T-helper 2 cell (primary cell): ENCODE data around the gene MEFV.
"Not testable (repeated sequence)": the region's sequence is repeated elsewhere in the genome, so short reads cannot be mapped to it uniquely, and the experiment has no call there.

ENCODE experiments used
- DNase-seq, 5 experiments: peaks; one replicate each; pipeline versions ENCODE4 v3.0.0 to v3.0.0-alpha.2; 2012 to 2022
- total RNA-seq, 2 donors: gene quantifications; one replicate each; lab custom pipeline; 2026; lab: John Stamatoyannopoulos, UW

MEFV gene, protein sequence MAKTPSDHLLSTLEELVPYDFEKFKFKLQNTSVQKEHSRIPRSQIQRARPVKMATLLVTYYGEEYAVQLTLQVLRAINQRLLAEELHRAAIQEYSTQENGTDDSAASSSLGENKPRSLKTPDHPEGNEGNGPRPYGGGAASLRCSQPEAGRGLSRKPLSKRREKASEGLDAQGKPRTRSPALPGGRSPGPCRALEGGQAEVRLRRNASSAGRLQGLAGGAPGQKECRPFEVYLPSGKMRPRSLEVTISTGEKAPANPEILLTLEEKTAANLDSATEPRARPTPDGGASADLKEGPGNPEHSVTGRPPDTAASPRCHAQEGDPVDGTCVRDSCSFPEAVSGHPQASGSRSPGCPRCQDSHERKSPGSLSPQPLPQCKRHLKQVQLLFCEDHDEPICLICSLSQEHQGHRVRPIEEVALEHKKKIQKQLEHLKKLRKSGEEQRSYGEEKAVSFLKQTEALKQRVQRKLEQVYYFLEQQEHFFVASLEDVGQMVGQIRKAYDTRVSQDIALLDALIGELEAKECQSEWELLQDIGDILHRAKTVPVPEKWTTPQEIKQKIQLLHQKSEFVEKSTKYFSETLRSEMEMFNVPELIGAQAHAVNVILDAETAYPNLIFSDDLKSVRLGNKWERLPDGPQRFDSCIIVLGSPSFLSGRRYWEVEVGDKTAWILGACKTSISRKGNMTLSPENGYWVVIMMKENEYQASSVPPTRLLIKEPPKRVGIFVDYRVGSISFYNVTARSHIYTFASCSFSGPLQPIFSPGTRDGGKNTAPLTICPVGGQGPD
- total RNA-seq: 0 to 0.13 reads per million in 2 donors

DNA sequence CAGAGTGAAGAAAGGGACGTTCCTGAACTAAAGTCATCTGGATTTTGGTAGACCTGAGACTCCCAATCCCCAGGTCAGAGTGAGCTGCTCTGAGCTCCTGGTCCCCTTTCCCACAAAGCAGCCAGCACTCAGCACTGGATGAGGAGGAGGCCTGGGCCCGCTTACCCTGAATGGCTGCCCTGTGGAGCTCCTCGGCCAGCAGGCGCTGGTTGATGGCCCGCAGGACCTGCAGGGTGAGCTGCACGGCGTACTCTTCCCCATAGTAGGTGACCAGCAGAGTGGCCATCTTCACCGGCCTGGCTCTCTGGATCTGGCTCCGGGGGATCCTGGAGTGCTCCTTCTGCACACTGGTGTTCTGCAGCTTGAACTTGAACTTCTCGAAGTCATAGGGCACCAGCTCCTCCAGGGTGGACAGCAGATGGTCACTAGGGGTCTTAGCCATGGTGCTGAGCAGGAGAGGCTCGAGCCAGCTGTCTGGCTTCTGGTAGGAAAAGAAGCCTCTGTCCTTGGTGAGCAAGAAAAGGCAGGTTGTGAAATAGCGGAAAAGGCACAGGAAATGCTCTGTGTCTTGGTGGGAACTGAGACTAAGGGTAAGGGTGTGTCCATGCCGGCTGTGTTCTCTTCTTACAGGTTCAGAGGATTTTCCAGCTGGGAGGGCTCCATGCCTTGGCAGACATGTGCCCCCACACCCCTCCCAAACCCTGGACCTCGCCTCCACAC lies at the start of gene MEFV:
TSS of gene MEFV (minus strand) at position 488 of the 720 bp plus-strand sequence. CDS start at position 442, 46 bp downstream.
- DNase-seq: no peak

DNA sequence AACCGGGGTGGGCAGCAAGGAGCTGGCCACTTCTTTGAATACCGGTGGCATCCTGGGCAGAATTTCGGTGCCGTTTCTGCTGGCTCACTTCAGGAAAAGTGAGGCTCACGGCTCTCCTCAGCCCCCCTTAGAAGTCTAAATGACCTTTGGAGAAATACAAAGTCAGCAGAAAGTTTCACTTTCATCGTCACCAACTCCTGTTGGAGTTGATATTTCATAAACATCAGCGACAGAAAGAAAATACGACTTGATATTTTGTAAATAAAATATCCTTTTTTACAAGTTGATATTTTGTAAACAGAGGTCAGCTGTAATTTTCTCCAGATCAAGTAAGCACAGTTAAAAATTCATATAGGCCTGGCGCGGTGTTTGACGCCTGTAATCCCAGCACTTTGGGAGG lies 49.6 kb upstream of the MEFV start:
- no peak for DNase-seq

DNA sequence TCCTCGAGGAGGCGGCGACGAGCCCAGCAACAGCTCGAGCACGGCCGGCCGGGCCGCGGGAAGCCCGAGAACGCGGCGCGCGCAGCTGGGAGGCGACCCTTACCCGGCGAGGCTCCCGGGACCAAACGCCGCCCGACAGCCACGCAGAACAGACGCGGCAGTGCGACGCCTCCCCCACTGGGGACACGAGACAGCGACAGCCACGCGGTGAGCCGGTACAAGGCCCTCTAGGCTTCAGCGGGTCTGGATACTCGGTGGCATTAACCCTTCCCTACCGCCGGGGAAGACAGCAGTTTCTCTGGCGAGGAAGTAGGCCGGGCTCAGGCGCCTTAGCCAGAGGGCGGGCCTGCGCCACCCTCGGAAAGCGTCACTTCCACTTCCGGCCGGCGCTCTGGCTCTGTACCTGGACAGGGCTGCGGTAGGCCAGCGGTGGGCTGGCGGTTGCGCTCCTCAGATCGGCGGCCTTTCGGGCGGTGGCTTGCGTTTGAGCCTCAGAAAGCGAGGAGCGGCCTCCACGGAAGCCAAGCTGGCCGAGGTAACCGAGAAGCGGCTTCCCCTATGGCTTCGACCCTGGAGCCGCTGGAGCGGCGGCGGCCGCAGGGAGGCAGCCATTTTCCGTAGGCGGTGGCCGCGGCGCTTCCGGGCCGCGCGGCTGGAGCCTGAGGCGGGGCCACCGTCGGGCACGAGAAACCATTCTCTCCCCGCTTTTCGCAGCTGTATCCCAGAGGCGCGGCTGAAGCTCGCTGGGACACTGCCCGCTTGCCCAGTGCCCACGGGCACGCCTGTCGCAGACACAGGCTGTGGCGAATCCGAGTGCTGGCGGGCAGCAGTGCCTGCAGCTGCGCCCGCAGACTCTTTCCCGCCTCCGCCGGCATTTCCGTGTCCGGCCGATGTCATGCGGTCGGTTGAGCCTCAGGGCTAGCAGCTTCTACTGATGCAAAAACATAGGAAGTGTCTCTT lies 49.0 kb upstream of the MEFV start, which contains the start of the genes TIGD7 and ZNF75A:
TSS of gene TIGD7 (minus strand) at position 322 of the 960 bp plus-strand sequence. CDS start 4,816 bp downstream, outside the sequence.
TSS of gene ZNF75A (plus strand) at position 389 of the 960 bp plus-strand sequence. CDS start 2,932 bp downstream, outside the sequence.
- DNase-seq: peak; percentile 49 to 96 (median 69)

DNA sequence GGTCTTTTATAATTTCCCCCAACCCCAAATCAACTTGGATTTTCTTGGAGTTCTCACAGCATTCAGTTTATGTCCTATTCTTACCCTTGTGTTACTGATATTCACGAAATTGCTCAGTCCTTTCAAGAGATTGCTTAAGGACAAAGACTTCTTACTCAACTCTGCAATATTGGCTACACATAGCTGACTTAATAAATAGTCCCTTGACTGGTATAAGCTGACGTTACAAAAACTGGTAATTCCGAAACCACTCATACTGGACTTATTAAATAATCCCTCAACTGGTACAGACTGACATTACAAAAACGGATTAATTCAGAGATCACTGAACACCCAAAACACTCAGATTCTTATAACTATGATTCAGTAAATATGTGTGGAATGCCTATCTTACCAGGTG lies 47.9 kb upstream of the MEFV start:
- DNase-seq: no peak

DNA sequence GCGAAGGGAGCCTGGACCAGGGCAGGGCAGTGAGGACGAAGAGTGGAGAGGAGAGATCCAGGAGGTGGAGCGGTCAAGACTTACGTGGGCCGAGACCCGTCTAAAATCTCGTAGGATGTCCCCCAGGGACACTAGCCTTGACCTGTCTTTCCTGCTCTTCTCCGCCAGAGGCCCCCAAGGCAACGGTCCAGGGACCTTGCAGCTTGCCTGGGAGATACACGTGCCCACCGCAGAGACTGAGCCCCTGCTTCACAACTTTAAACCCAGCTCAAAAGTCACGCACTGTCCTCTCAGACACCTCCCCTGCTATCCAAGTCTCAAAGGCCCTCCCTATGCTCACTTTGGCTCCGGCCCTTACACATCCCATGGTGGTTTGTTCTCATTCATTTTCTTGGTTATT lies 39.4 kb upstream of the MEFV start:
- no peak for DNase-seq

DNA sequence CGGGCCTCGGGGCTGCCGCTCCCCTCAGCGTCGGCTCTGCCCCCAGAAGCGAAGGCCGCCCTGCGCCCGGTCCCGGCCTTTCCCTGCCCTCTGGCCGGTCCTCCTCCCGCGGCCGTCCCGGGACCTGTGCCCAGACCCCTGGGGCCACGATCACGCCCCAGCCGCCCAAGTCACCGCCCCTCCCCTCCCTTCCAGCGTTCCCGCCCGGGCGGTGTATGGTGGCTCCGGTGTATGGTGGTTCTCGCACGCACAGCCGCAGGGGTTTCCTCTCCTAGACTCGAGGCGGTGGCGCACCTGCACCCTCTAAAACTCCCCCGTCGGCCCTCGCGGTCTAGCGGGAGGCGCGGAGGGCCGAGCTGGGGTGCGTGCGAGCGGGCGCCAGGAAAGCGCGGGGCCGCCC lies 38.8 kb upstream of the MEFV start:
- DNase-seq: no peak

DNA sequence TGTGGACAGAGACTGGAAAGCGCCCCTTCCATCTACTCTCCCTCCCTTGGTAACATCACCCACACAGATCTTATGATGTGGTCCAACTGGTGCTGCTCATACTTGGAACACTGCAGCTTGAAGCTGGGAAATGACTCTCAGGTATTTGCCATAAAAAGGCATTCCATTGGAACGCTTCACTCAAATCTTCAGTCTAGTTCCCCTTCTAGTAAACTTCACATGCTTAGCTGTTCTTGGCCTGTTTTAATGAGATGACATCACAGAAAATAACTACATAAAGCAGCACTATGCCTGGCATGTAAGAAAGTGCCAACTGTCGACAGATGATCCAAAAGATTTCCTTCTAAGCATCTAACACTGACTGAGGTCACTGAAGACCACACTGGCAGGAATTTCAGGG lies 36.2 kb upstream of the MEFV start:
- DNase-seq: no peak

DNA sequence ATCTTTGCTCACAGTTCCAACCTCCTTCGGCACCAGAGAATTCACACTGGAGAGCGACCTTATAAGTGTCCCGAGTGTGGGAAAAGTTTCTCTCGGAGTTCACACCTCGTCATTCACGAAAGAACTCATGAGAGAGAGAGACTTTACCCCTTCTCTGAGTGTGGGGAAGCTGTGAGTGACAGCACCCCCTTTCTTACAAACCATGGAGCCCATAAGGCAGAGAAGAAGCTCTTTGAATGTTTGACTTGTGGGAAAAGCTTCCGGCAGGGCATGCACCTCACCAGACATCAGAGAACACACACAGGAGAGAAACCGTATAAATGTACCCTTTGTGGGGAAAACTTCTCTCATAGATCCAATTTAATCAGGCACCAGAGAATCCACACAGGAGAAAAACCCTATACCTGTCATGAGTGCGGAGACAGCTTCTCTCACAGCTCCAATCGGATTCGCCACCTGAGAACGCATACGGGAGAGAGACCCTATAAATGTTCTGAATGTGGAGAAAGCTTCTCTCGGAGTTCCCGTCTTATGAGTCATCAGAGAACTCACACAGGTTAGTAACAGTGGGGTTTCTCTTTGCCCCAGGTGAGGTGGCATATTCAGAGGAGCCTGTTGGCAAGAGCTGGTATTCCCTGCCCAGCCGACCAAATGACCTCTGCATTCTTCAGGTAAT lies 33.7 kb upstream of the MEFV start:
- no peak for DNase-seq

DNA sequence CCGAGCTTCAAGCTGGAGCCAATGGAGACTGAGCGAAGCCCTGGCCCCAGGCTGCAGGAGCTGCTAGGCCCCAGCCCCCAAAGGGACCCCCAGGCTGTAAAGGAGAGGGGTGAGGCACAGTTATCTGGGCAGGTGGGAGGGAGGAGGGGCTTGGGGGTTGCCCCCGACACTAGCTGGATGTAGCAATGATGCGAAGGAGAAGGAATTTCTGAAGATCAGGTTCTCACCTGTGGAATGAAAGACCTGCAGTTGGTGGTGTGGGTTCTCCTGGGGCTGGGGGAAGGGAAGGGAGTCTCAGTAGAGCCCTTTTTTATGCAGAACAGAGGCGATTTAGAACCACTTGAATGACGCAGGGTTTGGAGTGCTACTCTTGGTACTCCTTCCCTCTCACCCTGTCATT lies 28.7 kb upstream of the MEFV start:
- no peak for DNase-seq

DNA sequence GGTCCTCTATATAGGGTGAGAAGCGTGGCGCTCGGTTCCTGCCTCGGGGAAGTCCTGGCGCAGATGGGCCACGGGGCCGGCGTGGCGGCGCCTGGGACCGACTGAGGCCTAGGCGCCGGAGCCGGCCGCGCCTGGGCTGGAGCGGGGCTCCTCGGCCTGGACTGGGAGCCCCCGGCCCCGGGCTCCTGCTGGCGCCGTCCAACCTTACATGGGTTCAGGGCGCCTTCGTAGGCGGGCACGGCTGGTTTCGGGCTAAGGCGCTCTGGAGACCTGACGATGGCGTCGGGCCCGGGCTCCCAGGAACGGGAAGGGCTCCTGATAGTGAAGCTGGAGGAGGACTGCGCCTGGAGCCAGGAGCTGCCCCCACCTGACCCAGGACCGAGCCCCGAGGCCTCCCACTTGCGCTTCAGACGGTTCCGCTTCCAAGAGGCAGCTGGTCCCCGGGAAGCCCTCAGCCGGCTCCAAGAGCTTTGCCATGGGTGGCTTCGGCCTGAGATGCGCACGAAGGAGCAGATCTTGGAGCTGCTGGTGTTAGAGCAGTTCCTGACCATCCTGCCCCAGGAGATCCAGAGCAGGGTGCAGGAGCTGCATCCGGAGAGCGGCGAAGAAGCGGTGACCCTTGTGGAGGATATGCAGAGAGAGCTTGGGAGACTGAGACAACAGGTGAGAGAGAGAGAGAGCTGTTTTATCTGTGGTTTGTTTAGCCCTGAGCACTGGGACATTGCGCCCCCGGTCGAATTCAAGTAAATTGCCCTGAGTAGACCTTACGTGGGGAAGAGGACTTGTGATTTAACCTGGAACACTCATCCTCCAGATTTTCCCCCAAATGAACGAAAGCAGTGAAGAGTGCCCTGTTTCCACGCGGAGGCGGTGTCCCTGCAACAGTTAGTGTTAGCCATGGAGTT lies 27.4 kb upstream of the MEFV start:
- DNase-seq: no peak

DNA sequence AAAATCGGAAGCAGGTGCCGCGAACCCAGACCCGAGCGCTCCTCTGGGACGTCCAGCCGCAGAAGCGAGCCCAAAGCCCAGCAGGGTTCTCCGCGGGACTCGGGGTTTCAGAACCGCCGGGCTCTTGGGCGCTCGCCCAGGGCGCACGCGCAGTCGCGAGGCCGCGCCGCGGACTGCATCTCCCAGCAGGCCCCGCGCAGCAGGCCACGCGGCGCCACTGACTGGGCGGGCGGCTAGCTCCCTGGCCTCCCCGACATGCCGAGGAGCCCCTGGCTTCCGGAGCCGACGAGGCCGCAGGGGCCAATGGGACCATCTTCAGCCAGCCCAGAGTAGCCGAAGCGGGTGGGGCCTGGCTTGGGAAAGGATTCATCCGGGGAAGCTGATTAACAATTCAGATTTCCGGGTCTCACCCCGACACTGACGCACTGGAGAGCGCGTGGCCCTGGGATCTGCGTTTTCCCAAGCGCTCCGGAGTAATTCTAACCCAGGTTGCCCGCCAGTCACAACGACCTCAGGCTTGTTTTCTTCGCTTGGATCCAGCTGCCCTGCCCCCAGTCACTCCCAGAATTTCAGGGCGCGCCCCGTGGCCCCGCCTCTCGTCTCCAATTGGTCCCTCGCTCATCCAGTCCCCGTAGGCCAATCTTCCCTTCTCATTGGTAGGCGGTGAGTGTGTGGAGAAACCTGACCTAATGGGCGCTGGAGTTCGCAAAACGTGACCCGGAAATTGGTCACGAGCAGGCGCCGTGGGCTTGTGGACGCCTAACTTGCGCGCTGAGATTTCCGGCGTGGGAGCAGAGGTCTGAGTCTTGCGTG lies 26.5 kb upstream of the MEFV start, which contains the start of gene ZNF263:
TSS of gene ZNF263 (plus strand) at position 762 of the 813 bp plus-strand sequence. CDS start 328 bp downstream, outside the sequence.
- peak; percentile 82 to 99 (median 87) for DNase-seq

DNA sequence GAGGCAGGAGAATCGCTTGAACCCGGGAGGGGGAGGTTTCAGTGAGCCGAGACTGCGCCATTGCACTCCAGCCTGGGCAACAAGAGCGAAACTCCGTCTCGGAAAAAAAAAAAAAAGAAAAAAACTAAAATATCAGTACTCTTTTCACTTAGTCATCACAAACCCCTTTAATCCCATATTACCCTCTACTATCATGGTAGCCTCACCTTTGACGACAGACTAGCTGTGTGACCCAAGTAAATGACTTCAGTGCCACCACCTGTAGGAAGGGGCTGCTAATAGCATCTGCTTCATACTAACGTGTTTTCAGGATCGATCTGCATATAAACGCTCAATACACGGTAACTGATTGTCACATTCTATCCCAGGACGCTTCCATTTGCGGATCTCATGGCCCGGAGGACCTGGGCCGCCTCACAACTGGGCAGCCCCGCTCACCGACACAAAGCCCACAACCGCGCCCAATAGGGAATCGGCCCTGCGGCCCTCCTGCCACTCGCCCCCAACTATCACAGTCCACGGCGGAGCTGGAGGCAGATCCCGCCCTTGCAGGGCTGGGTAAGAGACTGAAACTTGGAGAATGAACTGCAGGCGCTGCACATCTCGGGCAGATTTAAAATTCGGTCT lies 25.8 kb upstream of the MEFV start:
- no peak for DNase-seq

DNA sequence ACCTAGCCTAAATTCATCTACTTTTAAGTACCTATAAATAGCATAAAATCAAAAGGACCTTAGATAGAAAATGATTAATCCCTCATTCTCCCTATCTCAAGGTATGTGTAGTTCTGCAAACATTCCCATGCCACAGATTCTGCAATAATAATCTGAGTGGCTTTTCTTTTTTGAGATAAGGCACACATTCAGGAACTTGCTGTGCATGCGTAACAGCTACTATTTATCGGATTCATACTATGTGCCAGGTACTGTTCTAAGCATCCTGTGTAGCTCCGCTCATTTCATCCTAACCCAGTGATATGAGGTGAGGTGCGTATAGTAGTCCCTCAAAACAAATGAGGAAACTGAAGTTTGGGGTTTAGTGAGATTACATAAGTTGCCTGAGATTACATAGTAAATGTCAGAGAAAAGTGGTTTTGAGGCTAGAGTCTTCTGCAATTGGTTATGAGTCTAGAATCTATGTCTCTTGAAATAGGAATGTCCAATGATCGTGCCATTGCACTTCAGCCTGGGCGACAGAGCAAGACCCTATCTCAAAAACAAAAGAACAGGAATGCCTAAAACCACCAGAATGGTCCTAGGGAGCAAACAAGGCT lies 24.9 kb upstream of the MEFV start:
- no peak for DNase-seq

DNA sequence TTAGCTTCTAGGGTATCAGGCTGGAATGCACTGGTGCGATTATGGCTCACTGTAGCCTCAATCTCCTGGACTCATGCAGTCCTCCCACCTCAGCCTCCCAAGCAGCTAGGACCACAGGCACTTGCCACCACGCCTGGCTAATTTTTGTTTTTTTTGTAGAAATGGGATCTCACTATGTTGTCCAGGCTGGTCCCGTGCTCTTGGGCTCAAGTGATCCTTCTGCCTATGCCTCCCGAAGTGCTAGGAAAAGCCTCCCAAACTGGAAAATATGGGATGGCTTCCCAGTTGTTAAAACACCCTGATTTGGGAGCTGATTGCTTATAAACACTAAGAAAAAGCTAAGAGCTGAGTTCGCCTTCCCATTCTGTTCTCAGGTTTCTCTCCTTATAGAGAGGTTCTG lies 20.2 kb upstream of the MEFV start:
- no peak for DNase-seq

DNA sequence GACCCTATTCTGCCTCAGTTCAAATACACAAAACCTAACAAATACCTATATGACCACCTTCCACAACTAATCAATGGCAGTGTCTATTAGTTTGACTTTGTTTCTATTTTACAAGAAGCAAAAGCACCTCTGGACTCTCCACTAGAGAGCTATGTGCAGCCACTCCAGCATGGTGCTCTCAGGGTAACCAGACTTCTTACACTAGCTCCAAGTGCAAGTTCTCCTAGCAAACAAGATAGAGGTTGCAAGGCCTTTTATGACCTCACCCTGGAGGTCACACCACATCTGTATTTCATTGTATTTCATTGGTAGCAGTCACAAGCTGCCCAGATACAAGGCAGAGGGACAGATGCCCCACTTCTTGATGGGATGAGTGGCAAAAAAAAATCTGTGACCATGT lies 18.5 kb upstream of the MEFV start:
- no peak for DNase-seq

DNA sequence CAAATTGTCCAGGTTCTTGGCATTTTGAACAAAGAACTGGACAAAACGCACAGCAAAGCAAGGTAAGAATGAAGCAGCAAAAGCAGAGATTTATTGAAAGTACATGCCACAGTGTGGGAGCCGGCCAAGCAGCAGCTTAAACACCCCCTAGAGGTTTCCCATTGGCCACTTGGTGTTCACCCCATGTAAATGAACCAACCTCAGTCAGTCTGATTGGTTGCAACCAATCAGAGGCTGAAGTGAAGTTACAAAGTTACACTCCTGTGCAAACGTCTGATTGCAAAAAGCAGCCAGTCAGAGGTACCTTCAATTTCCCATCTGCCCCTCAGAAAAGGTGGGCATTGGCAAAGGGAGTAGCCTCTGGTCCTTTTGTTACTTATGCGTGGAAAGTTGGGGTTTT lies 18.1 kb upstream of the MEFV start:
- DNase-seq: no peak

DNA sequence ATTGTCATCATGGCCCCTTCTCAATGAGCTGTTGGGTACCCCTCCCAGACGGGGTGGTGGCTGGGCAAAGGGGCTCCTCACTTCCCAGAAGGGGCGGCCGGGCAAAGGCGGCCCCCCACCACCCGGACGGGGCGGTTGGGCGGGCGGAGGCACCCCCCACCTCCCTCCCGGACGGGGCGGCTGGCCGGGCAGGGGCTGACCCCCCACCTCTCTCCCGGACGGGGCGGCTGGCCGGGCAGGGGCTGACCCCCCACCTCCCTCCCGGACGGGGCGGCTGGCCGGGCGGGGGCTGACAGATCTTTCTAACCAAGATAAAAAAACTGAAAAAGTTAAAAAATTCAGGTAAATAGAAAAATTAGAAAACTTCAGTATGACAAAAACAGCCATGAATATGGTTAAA lies 14.8 kb upstream of the MEFV start:
- DNase-seq: not testable (repeated sequence)

DNA sequence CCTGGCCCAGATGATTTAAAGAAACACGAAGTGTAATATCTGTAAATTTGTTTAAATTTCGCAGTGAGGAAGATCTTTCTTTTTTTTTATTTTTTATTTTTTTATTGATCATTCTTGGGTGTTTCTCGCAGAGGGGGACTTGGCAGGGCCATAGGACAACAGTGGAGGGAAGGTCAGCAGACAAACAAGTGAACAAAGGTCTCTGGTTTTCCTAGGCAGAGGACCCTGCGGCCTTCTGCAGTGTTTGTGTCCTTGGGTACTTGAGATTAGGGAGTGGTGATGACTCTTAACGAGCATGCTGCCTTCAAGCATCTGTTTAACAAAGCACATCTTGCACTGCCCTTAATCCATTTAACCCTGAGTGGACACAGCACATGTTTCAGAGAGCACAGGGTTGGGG lies 14.3 kb upstream of the MEFV start:
- not testable (repeated sequence) for DNase-seq
